GM21825 (cell line): ENCODE results near the gene CFAP54.

ENCODE experiments used
- ATAC-seq: cut with Tn5 transposase; IDR thresholded peaks from one replicate; pipeline ENCODE4 v1.9.1; 2021; ENCODE audit warnings: mild to moderate bottlenecking, moderate library complexity; ENCODE audit not compliant: unreplicated experiment

Gene CFAP54

GRCh38 chr12:96882862-96883261 is 393.5 kb downstream of the CFAP54 start:
- no peak for ATAC-seq

GRCh38 chr12:96883571-96883970 is 394.2 kb downstream of the CFAP54 start:
- ATAC-seq: no peak

DNA sequence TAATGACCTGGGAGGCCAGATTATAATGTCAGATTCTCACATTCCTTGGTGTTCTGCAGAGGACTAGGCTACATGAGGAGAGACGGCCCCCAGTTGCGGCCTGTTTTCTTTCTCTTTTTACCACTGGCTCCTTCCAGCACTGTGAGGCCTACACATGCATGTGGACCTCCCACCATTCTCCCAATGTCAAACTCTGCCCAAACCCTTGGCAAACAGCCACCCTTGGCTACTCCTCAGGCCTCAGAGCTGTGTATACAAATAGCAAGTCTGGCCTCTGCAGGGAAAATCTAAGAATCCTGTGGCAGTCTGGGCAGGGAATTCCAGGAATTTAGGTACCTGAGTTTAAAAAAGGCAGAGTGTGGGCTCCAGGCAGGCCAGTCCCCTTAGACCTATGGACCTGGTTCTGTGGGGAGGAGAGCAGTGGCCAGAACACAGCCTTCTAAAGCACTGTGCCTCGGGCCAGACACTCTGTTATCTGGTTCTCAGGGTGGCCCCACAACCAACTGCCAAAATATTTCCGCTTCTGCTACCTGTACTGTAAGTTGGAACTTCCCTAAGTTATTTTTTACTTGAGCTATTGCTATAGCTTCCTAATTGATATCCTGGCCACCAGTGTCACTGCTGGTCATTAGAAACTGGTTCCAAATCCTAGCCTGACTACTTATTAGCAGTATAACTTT is 397.8 kb downstream of the CFAP54 start:
- ATAC-seq: no peak

GRCh38 chr12:96889273-96889933 is 400.0 kb downstream of the CFAP54 start:
- ATAC-seq: no peak

GRCh38 chr12:96890331-96890730 is 401.0 kb downstream of the CFAP54 start:
- no peak for ATAC-seq

GRCh38 chr12:96892104-96892503 is 402.7 kb downstream of the CFAP54 start:
- ATAC-seq: no peak

- ATAC-seq: no peak
These were observed 408.0 kb downstream of the CFAP54 start for GRCh38 chr12:96897421-96897820.

GRCh38 chr12:96901175-96901574 is 411.8 kb downstream of the CFAP54 start:
- ATAC-seq: no peak

DNA sequence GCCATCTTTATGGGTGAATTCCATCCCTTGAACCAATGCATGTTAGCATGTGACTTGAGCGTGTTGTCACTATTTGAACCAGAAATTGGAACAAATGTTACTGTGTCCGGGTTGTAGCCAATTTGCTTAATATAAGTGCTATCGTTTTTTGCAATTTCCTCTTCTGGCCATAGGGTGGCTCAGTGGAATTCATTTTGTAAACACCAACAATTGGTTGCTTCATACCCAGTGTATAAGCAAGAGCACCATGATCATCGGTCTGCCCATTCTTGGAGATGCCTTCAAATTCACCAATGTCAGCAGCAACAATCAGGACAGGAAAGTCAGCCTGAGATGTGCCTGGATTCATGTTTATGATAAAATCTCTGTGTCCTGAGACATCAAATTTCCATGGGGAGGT is 412.7 kb downstream of the CFAP54 start:
- ATAC-seq: no peak

- ATAC-seq: no peak
These were observed 417.1 kb downstream of the CFAP54 start for GRCh38 chr12:96906498-96906848.

- ATAC-seq: peak; percentile 94
These were observed 417.7 kb downstream of the CFAP54 start, which contains the start of gene NEDD1 for GRCh38 chr12:96906849-96907670. Gene NEDD1 (plus strand): TSS chr12:96907257. CDS start chr12:96909760, 2,503 bp downstream.

- ATAC-seq: peak; percentile 16
These were observed 418.5 kb downstream of the CFAP54 start for GRCh38 chr12:96907671-96908422.

GRCh38 chr12:96908423-96908675 is 419.0 kb downstream of the CFAP54 start:
- no peak for ATAC-seq

GRCh38 chr12:96912261-96912660 is 422.9 kb downstream of the CFAP54 start:
- no peak for ATAC-seq

DNA sequence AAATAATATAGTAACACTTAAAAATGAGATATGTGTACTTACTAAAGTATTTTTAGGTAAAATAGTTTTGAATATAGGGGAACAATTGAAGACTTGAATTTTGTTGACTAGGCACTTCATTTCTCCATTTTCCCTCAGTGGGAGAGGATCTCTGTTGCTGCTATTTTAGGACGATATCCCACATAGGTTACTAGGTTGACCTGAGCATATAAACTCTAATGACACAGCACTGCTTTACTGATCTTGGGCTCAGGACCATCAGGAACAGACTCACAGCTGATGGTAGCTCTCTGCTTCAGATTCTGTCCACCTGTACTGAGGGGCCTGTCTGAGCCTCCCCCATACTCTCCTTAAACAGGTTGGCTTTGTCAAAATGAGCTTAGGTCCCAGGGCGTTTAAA is 423.6 kb downstream of the CFAP54 start:
- no peak for ATAC-seq

DNA sequence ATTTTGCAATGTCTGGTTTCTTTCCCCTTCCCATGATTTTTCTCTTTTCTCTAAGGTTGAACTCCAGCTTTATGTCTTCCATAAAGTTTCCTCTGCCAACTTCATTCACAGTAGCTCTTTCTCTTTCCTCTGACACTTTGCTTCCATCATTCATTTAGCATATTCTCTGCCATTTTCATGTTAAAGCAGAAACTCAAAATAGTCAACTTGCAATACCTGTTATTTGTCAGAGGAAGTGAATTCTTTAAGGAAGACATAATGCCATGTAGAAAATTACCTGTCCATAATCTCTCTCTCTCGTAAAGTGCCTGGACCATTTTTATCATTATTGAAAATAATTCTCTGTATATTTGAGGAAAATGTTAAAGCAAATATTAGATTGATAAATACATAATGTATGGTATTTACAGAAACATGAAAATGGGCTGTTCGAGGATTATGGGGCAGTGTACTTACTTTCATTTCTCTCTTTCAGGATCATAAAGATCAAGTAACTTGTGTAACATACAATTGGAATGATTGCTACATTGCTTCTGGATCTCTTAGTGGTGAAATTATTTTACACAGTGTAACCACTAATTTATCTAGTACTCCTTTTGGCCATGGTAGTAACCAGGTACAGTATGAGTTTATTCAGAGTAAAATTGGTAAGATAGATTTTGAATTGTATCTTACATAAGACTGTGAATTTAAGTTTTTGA is 430.3 kb downstream of the CFAP54 start:
- ATAC-seq: no peak
